OCI-LY3 (cell line): ENCODE measurements around the gene SERPIND1.
"Not testable (repeated sequence)": the region's sequence is repeated elsewhere in the genome, so short reads cannot be mapped to it uniquely, and the experiment has no call there.

Experiments
- H2AFZ ChIP-seq: fragments of 200-600, 300-600 bp; shearing (Covaris generic); 2 replicates; pipeline ENCODE4 v1.6.0; 2014; ENCODE audit warnings: antibody characterized with exemption, low read depth, low read length
- H3K27ac ChIP-seq: fragments of 200-600, 300-600 bp; sonication (generic); 2 replicates; pipeline ENCODE4 v1.5.1; 2014; ENCODE audit warnings: mild to moderate bottlenecking, low read length, moderate library complexity, mixed read lengths
- H3K27me3 ChIP-seq: fragments of 200-600, 300-600 bp; sonication (generic); 2 replicates; pipeline ENCODE4 v1.6.1; 2014; ENCODE audit warnings: low read depth, low read length, mixed read lengths
- H3K36me3 ChIP-seq: fragments of 200-600, 300-600 bp; sonication (generic); replicated peaks from 2 replicates; pipeline ENCODE3; 2014; ENCODE audit warnings: low read depth, low read length, mixed read lengths
- H3K4me1 ChIP-seq: fragments of 300-600, 200-600 bp; sonication (generic); 2 replicates; pipeline ENCODE4 v1.6.1; 2014; ENCODE audit warnings: low read length, mixed read lengths
- H3K4me2 ChIP-seq: fragments of 200-600, 300-600 bp; sonication (generic); 2 replicates; pipeline ENCODE4 v1.6.1; 2014; ENCODE audit warnings: low read length, mixed read lengths
- H3K4me3 ChIP-seq: fragments of 300-600, 200-600 bp; sonication (generic); 2 replicates; pipeline ENCODE4 v1.5.1; 2014; ENCODE audit warnings: antibody characterized with exemption, mild to moderate bottlenecking, low read length, moderate library complexity
- H3K79me2 ChIP-seq: fragments of 300-600, 200-600 bp; shearing (Covaris generic); 2 replicates; pipeline ENCODE4 v1.6.1; 2014; ENCODE audit warnings: mild to moderate bottlenecking, low read length, mixed read lengths
- H3K9ac ChIP-seq: fragments of 300-600, 200-600 bp; shearing (Covaris generic); 2 replicates; pipeline ENCODE4 v1.6.0; 2014; ENCODE audit warnings: mild to moderate bottlenecking, low read length, moderate library complexity
- H3K9me3 ChIP-seq: fragments of 200-600, 300-600 bp; shearing (Covaris generic); 2 replicates; pipeline ENCODE4 v1.6.1; 2014; ENCODE audit warnings: low read length, mixed read lengths; ENCODE audit not compliant: insufficient read depth
- H4K20me1 ChIP-seq: fragments of 200-600, 300-600 bp; sonication (generic); 2 replicates; pipeline ENCODE4 v1.6.1; 2016; ENCODE audit warnings: low read length, mixed read lengths; ENCODE audit not compliant: insufficient read depth
- CTCF ChIP-seq: fragments of 200-600, 300-600 bp; sonication (generic); IDR thresholded peaks from 2 replicates; pipeline ENCODE4 v1.5.1; 2014; ENCODE audit warnings: antibody characterized with exemption, low read length, low read depth
- EZH2phosphoT487 ChIP-seq: fragments of 200-600 bp; shearing (Covaris generic); IDR thresholded peaks from 2 replicates; pipeline ENCODE4 v1.6.1; 2018; ENCODE audit warnings: antibody characterized with exemption, mixed run types, low read depth

Gene SERPIND1

GRCh38 chr22:20825624-20826023 is 51.7 kb downstream of the SERPIND1 start:
- H3K4me1 ChIP-seq: no peaks in the 10 kb centered on the region
- H3K27ac ChIP-seq: no peak overlapping the region
- H3K79me2 ChIP-seq: no peaks in the 10 kb centered on the region
- H3K4me2 ChIP-seq: no peak overlapping the region
- H3K9ac ChIP-seq: no peak overlapping the region
- H4K20me1 ChIP-seq: no peaks in the 10 kb centered on the region
- no peak overlapping the region for H3K4me3 ChIP-seq
- TF ChIP-seq EZH2phosphoT487 (no peak), CTCF (no peak)
- H3K36me3 ChIP-seq: peaks cover 16% of the 10 kb centered on the region
- H3K27me3 ChIP-seq: no peaks in the 10 kb centered on the region
- H3K9me3 ChIP-seq: no peaks in the 10 kb centered on the region
- H2AFZ ChIP-seq: no peak overlapping the region

- H4K20me1 ChIP-seq, H3K27ac ChIP-seq, H3K4me2 ChIP-seq, H3K9ac ChIP-seq, H3K4me1 ChIP-seq, H3K9me3 ChIP-seq, H3K27me3 ChIP-seq, H2AFZ ChIP-seq, H3K79me2 ChIP-seq, H3K4me3 ChIP-seq: not testable (repeated sequence)
- H3K36me3 ChIP-seq: peaks cover 16% of the 10 kb centered on the region
Measured at GRCh38 chr22:20826373-20827152, 52.6 kb downstream of the SERPIND1 start.

GRCh38 chr22:20829491-20830134 is 55.7 kb downstream of the SERPIND1 start:
- Histone ChIP-seq H3K4me3 (no peak overlapping the region), H3K27me3 (no peaks in the 10 kb centered on the region), H3K9me3 (no peaks in the 10 kb centered on the region), H3K4me2 (no peak overlapping the region), H4K20me1 (no peaks in the 10 kb centered on the region), H3K9ac (no peak overlapping the region), H3K27ac (no peak overlapping the region), H3K79me2 (no peaks in the 10 kb centered on the region), H2AFZ (no peak overlapping the region), H3K4me1 (no peaks in the 10 kb centered on the region), H3K36me3 (peaks cover 26% of the 10 kb centered on the region)
- TF ChIP-seq CTCF: no peak

- Histone ChIP-seq H3K9me3 (no peaks in the 10 kb centered on the region), H3K4me2 (no peak overlapping the region), H3K27me3 (no peaks in the 10 kb centered on the region), H4K20me1 (no peaks in the 10 kb centered on the region), H3K4me1 (peaks cover 5% of the 10 kb centered on the region; the same call in 1 of the 2 replicates), H3K79me2 (peaks cover 5% of the 10 kb centered on the region), H3K9ac (no peak overlapping the region), H3K36me3 (peaks cover 23% of the 10 kb centered on the region), H3K4me3 (no peak overlapping the region), H2AFZ (no peak overlapping the region), H3K27ac (no peak overlapping the region)
- TF ChIP-seq CTCF: no peak
- no peak for TF ChIP-seq EZH2phosphoT487
Measured at GRCh38 chr22:20833225-20833665, 59.3 kb downstream of the SERPIND1 start.
